Smooth muscle cell (in vitro differentiated cells): ENCODE measurements around the gene F13A1. TPM values are rescaled to one million over a fixed set of nuclear protein-coding genes. Genes with fewer than 3 reads are reported as not detected.

Source experiments
- DNase-seq: peaks from one replicate; lab custom pipeline; 2025; ENCODE audit not compliant: unreplicated experiment; lab: John Stamatoyannopoulos, UW
- H2AFZ ChIP-seq: fragments of 200-600 bp; sonication (generic); 2 replicates; pipeline ENCODE4 v1.6.0; 2016; ENCODE audit warnings: antibody characterized with exemption, low read depth, mild to moderate bottlenecking
- H3F3A ChIP-seq: fragments of 200-600 bp; sonication (generic); 2 replicates; pipeline ENCODE4 v1.6.0; 2017; ENCODE audit warnings: antibody characterized with exemption, low read depth
- H3K27ac ChIP-seq: fragments of 200-600 bp; sonication (generic); 2 replicates; pipeline ENCODE4 v1.5.1; 2016; ENCODE audit warnings: low read depth, mild to moderate bottlenecking
- H3K27me3 ChIP-seq: fragments of 200-600 bp; sonication (generic); 2 replicates; pipeline ENCODE4 v1.6.1; 2016; ENCODE audit warnings: low read depth, mild to moderate bottlenecking
- H3K36me3 ChIP-seq: fragments of 200-600 bp; sonication (generic); 2 replicates; pipeline ENCODE4 v1.5.1; 2016; ENCODE audit warnings: low read depth
- H3K4me1 ChIP-seq: fragments of 200-600 bp; sonication (generic); 2 replicates; pipeline ENCODE4 v1.5.1; 2016; ENCODE audit warnings: low read depth
- H3K4me2 ChIP-seq: fragments of 200-600 bp; sonication (generic); 2 replicates; pipeline ENCODE4 v1.6.0; 2016; ENCODE audit warnings: mild to moderate bottlenecking
- H3K4me3 ChIP-seq: fragments of 200-600 bp; sonication (generic); 2 replicates; pipeline ENCODE4 v1.5.1; 2016; ENCODE audit warnings: mild to moderate bottlenecking
- H3K79me2 ChIP-seq: fragments of 200-600 bp; sonication (generic); 2 replicates; pipeline ENCODE4 v1.6.0; 2016; ENCODE audit warnings: low read depth, mild to moderate bottlenecking
- H3K9ac ChIP-seq: fragments of 200-600 bp; sonication (generic); 2 replicates; pipeline ENCODE4 v1.6.0; 2016; ENCODE audit warnings: low read depth
- H3K9me3 ChIP-seq: fragments of 200-600 bp; sonication (generic); replicated peaks from 2 replicates; pipeline ENCODE4 v1.5.1; 2016; ENCODE audit warnings: low read depth
- H4K20me1 ChIP-seq: fragments of 200-600 bp; sonication (generic); 2 replicates; pipeline ENCODE4 v1.6.0; 2016; ENCODE audit warnings: low read depth
- CTCF ChIP-seq: fragments of 200-600 bp; sonication (generic); IDR thresholded peaks from 2 replicates; pipeline ENCODE4 v1.5.1; 2017; ENCODE audit warnings: borderline replicate concordance, mild to moderate bottlenecking, antibody characterized with exemption; ENCODE audit not compliant: insufficient read depth, poor library complexity, severe bottlenecking
- WGBS: methylation state at CpG from one replicate; pipeline ENCODE4 v1.1.7; 2016; ENCODE audit warnings: low lambda C conversion rate; 5-methylcytosine and 5-hydroxymethylcytosine counted together
- polyA plus RNA-seq: library from polyadenylated mRNA; unstranded; fragments of >200 nt; fragmentation: Nextera tagmentation; extraction: Ambion mirVana; gene quantifications from 2 replicates; pipeline ENCODE4 v1.2.1, GENCODE V29; 2016
- total RNA-seq: library from RNA; depleted of rRNA; stranded (reverse); fragments of >200 nt; gene quantifications from 2 replicates; pipeline ENCODE4 v1.2.3, GENCODE V29; 2014

F13A1 gene
- total and polyA plus RNA-seq, 2 experiments from 2014 or later: 0.22 TPM; not detected in 1

GRCh38 chr6:6201200-6201599 is 119.3 kb downstream of the F13A1 start:
- TF ChIP-seq CTCF: no peak
- no peaks in the 10 kb centered on the region for H3K27me3 ChIP-seq
- DNase-seq: no peak
- no peaks in the 10 kb centered on the region for H3K36me3 ChIP-seq
- H3K9me3 ChIP-seq: no peaks in the 10 kb centered on the region
- H3K4me1 ChIP-seq: no peaks in the 10 kb centered on the region
- no peak overlapping the region for H3K4me2 ChIP-seq
- no peak overlapping the region for H2AFZ ChIP-seq
- 84% methylated on average over 4 of the region's 4 CpGs for WGBS
- H3K9ac ChIP-seq: no peak overlapping the region
- H3K79me2 ChIP-seq: no peaks in the 10 kb centered on the region
- no peak overlapping the region for H3K4me3 ChIP-seq
- H4K20me1 ChIP-seq: no peaks in the 10 kb centered on the region
- no peak overlapping the region for H3K27ac ChIP-seq
- no peaks in the 10 kb centered on the region for H3F3A ChIP-seq

- H3K9me3 ChIP-seq: no peaks in the 10 kb centered on the region
- H2AFZ ChIP-seq: no peak overlapping the region
- H3F3A ChIP-seq: no peaks in the 10 kb centered on the region
- no peaks in the 10 kb centered on the region for H3K79me2 ChIP-seq
- TF ChIP-seq CTCF: no peak
- H3K27me3 ChIP-seq: no peaks in the 10 kb centered on the region
- no peaks in the 10 kb centered on the region for H3K4me1 ChIP-seq
- no peak overlapping the region for H3K4me3 ChIP-seq
- H3K9ac ChIP-seq: no peak overlapping the region
- H3K27ac ChIP-seq: no peak overlapping the region
- no peak overlapping the region for H3K4me2 ChIP-seq
- no peak for DNase-seq
- no peaks in the 10 kb centered on the region for H3K36me3 ChIP-seq
- no peaks in the 10 kb centered on the region for H4K20me1 ChIP-seq
- 69% methylated on average over 3 of the region's 3 CpGs for WGBS
Measured at GRCh38 chr6:6199678-6200077, 120.8 kb downstream of the F13A1 start.

GRCh38 chr6:6196762-6197161 is 123.7 kb downstream of the F13A1 start:
- H3K4me3 ChIP-seq: no peak overlapping the region
- H2AFZ ChIP-seq: no peak overlapping the region
- H4K20me1 ChIP-seq: no peaks in the 10 kb centered on the region
- H3K27me3 ChIP-seq: no peaks in the 10 kb centered on the region
- H3K9ac ChIP-seq: no peak overlapping the region
- 72% methylated on average over 3 of the region's 3 CpGs for WGBS
- no peak overlapping the region for H3K27ac ChIP-seq
- H3K36me3 ChIP-seq: no peaks in the 10 kb centered on the region
- H3K9me3 ChIP-seq: no peaks in the 10 kb centered on the region
- DNase-seq: no peak
- no peaks in the 10 kb centered on the region for H3F3A ChIP-seq
- no peaks in the 10 kb centered on the region for H3K4me1 ChIP-seq
- no peak overlapping the region for H3K4me2 ChIP-seq
- no peak for TF ChIP-seq CTCF
- no peaks in the 10 kb centered on the region for H3K79me2 ChIP-seq

GRCh38 chr6:6195080-6195479 is 125.4 kb downstream of the F13A1 start:
- no peaks in the 10 kb centered on the region for H4K20me1 ChIP-seq
- H3K27ac ChIP-seq: no peak overlapping the region
- no peak for TF ChIP-seq CTCF
- no peak overlapping the region for H3K4me3 ChIP-seq
- H3F3A ChIP-seq: no peaks in the 10 kb centered on the region
- no peaks in the 10 kb centered on the region for H3K79me2 ChIP-seq
- no peaks in the 10 kb centered on the region for H3K4me1 ChIP-seq
- no peaks in the 10 kb centered on the region for H3K9me3 ChIP-seq
- H3K9ac ChIP-seq: no peak overlapping the region
- H3K27me3 ChIP-seq: no peaks in the 10 kb centered on the region
- no peak overlapping the region for H2AFZ ChIP-seq
- no peaks in the 10 kb centered on the region for H3K36me3 ChIP-seq
- 74% methylated on average over 1 of the region's 1 CpG for WGBS
- DNase-seq: no peak
- no peak overlapping the region for H3K4me2 ChIP-seq
